ENCODE data around the gene GPR83.

DNA sequence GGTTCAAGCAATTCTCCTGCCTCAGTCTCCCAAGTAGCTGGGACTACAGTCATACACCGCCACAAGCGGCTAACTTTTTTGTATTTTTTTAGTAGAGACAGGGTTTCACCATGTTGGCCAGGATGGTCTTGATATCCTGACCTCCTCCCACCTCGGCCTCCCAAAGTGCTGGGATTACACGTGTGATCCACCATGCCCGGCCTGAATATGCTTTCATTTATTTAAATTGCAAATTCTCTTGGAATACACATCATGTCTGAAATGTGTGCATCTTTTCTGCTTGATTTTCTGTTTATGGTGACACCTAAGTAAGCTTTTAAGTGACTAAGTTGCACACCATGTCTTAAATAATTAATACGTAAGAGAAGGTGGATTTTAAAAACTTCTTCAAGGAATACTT lies 65.2 kb downstream of the GPR83 start:
- TF ChIP-seq, protein P1, sequence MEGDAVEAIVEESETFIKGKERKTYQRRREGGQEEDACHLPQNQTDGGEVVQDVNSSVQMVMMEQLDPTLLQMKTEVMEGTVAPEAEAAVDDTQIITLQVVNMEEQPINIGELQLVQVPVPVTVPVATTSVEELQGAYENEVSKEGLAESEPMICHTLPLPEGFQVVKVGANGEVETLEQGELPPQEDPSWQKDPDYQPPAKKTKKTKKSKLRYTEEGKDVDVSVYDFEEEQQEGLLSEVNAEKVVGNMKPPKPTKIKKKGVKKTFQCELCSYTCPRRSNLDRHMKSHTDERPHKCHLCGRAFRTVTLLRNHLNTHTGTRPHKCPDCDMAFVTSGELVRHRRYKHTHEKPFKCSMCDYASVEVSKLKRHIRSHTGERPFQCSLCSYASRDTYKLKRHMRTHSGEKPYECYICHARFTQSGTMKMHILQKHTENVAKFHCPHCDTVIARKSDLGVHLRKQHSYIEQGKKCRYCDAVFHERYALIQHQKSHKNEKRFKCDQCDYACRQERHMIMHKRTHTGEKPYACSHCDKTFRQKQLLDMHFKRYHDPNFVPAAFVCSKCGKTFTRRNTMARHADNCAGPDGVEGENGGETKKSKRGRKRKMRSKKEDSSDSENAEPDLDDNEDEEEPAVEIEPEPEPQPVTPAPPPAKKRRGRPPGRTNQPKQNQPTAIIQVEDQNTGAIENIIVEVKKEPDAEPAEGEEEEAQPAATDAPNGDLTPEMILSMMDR (IDR thresholded peaks at IDR 0.05; ENCODE audit: low read depth, low read length): no peak
- no peak for TF ChIP-seq EZH2phosphoT487 (IDR thresholded peaks at IDR 0.05; ENCODE audit: low read depth)

Data from OCI-LY3 (cell line).